ENCODE results near the gene CELF4.
"Not testable (repeated sequence)": the region's sequence is repeated elsewhere in the genome, so short reads cannot be mapped to it uniquely, and the experiment has no call there.

Gene CELF4

GRCh38 chr18:37375181-37375580 is 190.4 kb downstream of the CELF4 start:
- WGBS (ENCODE audit: insufficient coverage, insufficient read length), result no CpG with 5 or more reads among the region's 7 CpGs
- Histone ChIP-seq H3K36me3 (ENCODE audit: control insufficient read depth, insufficient read depth, low read length) (no peaks in the 10 kb centered on the region), H3K4me3 (ENCODE audit: low read length) (no peak overlapping the region), H3K9me3 (ENCODE audit: control insufficient read depth, insufficient read depth, low read length) (no peaks in the 10 kb centered on the region), H3K4me1 (ENCODE audit: control insufficient read depth, insufficient read depth, low read length) (no peaks in the 10 kb centered on the region), H3K27ac (ENCODE audit: low read length) (no peak overlapping the region), H3K27me3 (ENCODE audit: control insufficient read depth, insufficient read depth, low read length) (no peaks in the 10 kb centered on the region)
- DNase-seq (ENCODE audit: low read depth, low spot score), result no peak

- Histone ChIP-seq H3K4me1 (ENCODE audit: control insufficient read depth, insufficient read depth, low read length) (peaks cover 9% of the 10 kb centered on the region; the same call in 1 of the 2 replicates), H3K36me3 (ENCODE audit: control insufficient read depth, insufficient read depth, low read length) (no peaks in the 10 kb centered on the region), H3K9me3 (ENCODE audit: control insufficient read depth, insufficient read depth, low read length) (no peaks in the 10 kb centered on the region), H3K27me3 (ENCODE audit: control insufficient read depth, insufficient read depth, low read length) (peaks cover 20% of the 10 kb centered on the region), H3K27ac (ENCODE audit: low read length) (no peak overlapping the region), H3K4me3 (ENCODE audit: low read length) (no peak overlapping the region)
- no CpG with 5 or more reads among the region's 10 CpGs for WGBS (ENCODE audit: insufficient coverage, insufficient read length)
- no peak for DNase-seq (ENCODE audit: low read depth, low spot score)
Observed at GRCh38 chr18:37368110-37368954, 197.3 kb downstream of the CELF4 start.

GRCh38 chr18:37364237-37364636 is 201.4 kb downstream of the CELF4 start:
- Histone ChIP-seq H3K4me3 (ENCODE audit: low read length) (no peak overlapping the region), H3K9me3 (ENCODE audit: control insufficient read depth, insufficient read depth, low read length) (no peaks in the 10 kb centered on the region), H3K36me3 (ENCODE audit: control insufficient read depth, insufficient read depth, low read length) (no peaks in the 10 kb centered on the region), H3K27ac (ENCODE audit: low read length) (no peak overlapping the region), H3K27me3 (ENCODE audit: control insufficient read depth, insufficient read depth, low read length) (peaks cover 42% of the 10 kb centered on the region), H3K4me1 (ENCODE audit: control insufficient read depth, insufficient read depth, low read length) (peaks cover 17% of the 10 kb centered on the region)
- no CpG with 5 or more reads among the region's 2 CpGs for WGBS (ENCODE audit: insufficient coverage, insufficient read length)
- DNase-seq (ENCODE audit: low read depth, low spot score), result no peak

- no peak overlapping the region for H3K4me3 ChIP-seq (ENCODE audit: low read length)
- no peak overlapping the region for H3K27ac ChIP-seq (ENCODE audit: low read length)
- DNase-seq (ENCODE audit: low read depth, low spot score), result peak; percentile 52
- peaks cover 42% of the 10 kb centered on the region for H3K27me3 ChIP-seq (ENCODE audit: control insufficient read depth, insufficient read depth, low read length)
- no peaks in the 10 kb centered on the region for H3K36me3 ChIP-seq (ENCODE audit: control insufficient read depth, insufficient read depth, low read length)
- no CpG with 5 or more reads among the region's 21 CpGs for WGBS (ENCODE audit: insufficient coverage, insufficient read length)
- H3K4me1 ChIP-seq (ENCODE audit: control insufficient read depth, insufficient read depth, low read length), result peaks cover 8% of the 10 kb centered on the region
- H3K9me3 ChIP-seq (ENCODE audit: control insufficient read depth, insufficient read depth, low read length), result no peaks in the 10 kb centered on the region
Observed at GRCh38 chr18:37362158-37362890, 203.3 kb downstream of the CELF4 start.

GRCh38 chr18:37361335-37362157 is 204.1 kb downstream of the CELF4 start:
- DNase-seq (ENCODE audit: low read depth, low spot score), result no peak
- Histone ChIP-seq H3K27me3 (ENCODE audit: control insufficient read depth, insufficient read depth, low read length) (peaks cover 42% of the 10 kb centered on the region), H3K9me3 (ENCODE audit: control insufficient read depth, insufficient read depth, low read length) (no peaks in the 10 kb centered on the region), H3K4me1 (ENCODE audit: control insufficient read depth, insufficient read depth, low read length) (peaks cover 8% of the 10 kb centered on the region), H3K4me3 (ENCODE audit: low read length) (no peak overlapping the region; the same call in 1 of the 2 replicates), H3K36me3 (ENCODE audit: control insufficient read depth, insufficient read depth, low read length) (no peaks in the 10 kb centered on the region), H3K27ac (ENCODE audit: low read length) (no peak overlapping the region)
- WGBS (ENCODE audit: insufficient coverage, insufficient read length), result no CpG with 5 or more reads among the region's 19 CpGs

- not testable (repeated sequence) for H3K36me3 ChIP-seq (ENCODE audit: control insufficient read depth, insufficient read depth, low read length); H3K4me1 ChIP-seq (ENCODE audit: control insufficient read depth, insufficient read depth, low read length); DNase-seq (ENCODE audit: low read depth, low spot score); H3K4me3 ChIP-seq (ENCODE audit: low read length); H3K27ac ChIP-seq (ENCODE audit: low read length); H3K9me3 ChIP-seq (ENCODE audit: control insufficient read depth, insufficient read depth, low read length)
- peaks cover 19% of the 10 kb centered on the region for H3K27me3 ChIP-seq (ENCODE audit: control insufficient read depth, insufficient read depth, low read length)
- WGBS (ENCODE audit: insufficient coverage, insufficient read length), result no CpG with 5 or more reads among the region's 9 CpGs
Observed at GRCh38 chr18:37358061-37358460, 207.5 kb downstream of the CELF4 start.

- no peaks in the 10 kb centered on the region for H3K9me3 ChIP-seq (ENCODE audit: control insufficient read depth, insufficient read depth, low read length)
- H3K4me3 ChIP-seq (ENCODE audit: low read length), result no peak overlapping the region
- H3K36me3 ChIP-seq (ENCODE audit: control insufficient read depth, insufficient read depth, low read length), result no peaks in the 10 kb centered on the region
- H3K4me1 ChIP-seq (ENCODE audit: control insufficient read depth, insufficient read depth, low read length), result no peaks in the 10 kb centered on the region
- H3K27ac ChIP-seq (ENCODE audit: low read length), result no peak overlapping the region
- WGBS (ENCODE audit: insufficient coverage, insufficient read length), result no CpG with 5 or more reads among the region's 3 CpGs
- DNase-seq (ENCODE audit: low read depth, low spot score), result no peak
- peaks cover 8% of the 10 kb centered on the region; the same call in 1 of the 2 replicates for H3K27me3 ChIP-seq (ENCODE audit: control insufficient read depth, insufficient read depth, low read length)
Observed at GRCh38 chr18:37355772-37356171, 209.8 kb downstream of the CELF4 start.

- DNase-seq (ENCODE audit: low read depth, low spot score), result no peak
- WGBS (ENCODE audit: insufficient coverage, insufficient read length), result no CpG with 5 or more reads among the region's 9 CpGs
- Histone ChIP-seq H3K27ac (ENCODE audit: low read length) (no peak overlapping the region), H3K4me1 (ENCODE audit: control insufficient read depth, insufficient read depth, low read length) (peaks cover 3% of the 10 kb centered on the region; the same call in 1 of the 2 replicates), H3K4me3 (ENCODE audit: low read length) (no peak overlapping the region), H3K27me3 (ENCODE audit: control insufficient read depth, insufficient read depth, low read length) (no peaks in the 10 kb centered on the region), H3K9me3 (ENCODE audit: control insufficient read depth, insufficient read depth, low read length) (no peaks in the 10 kb centered on the region), H3K36me3 (ENCODE audit: control insufficient read depth, insufficient read depth, low read length) (no peaks in the 10 kb centered on the region; the same call in 1 of the 2 replicates)
Observed at GRCh38 chr18:37351110-37351509, 214.5 kb downstream of the CELF4 start.

GRCh38 chr18:37348729-37349128 is 216.9 kb downstream of the CELF4 start:
- no peaks in the 10 kb centered on the region for H3K9me3 ChIP-seq (ENCODE audit: control insufficient read depth, insufficient read depth, low read length)
- WGBS (ENCODE audit: insufficient coverage, insufficient read length), result no CpG with 5 or more reads among the region's 2 CpGs
- H3K27ac ChIP-seq (ENCODE audit: low read length), result no peak overlapping the region
- no peaks in the 10 kb centered on the region; the same call in 1 of the 2 replicates for H3K36me3 ChIP-seq (ENCODE audit: control insufficient read depth, insufficient read depth, low read length)
- H3K27me3 ChIP-seq (ENCODE audit: control insufficient read depth, insufficient read depth, low read length), result no peaks in the 10 kb centered on the region
- H3K4me3 ChIP-seq (ENCODE audit: low read length), result no peak overlapping the region
- DNase-seq (ENCODE audit: low read depth, low spot score), result no peak
- peaks cover 4% of the 10 kb centered on the region; the same call in 1 of the 2 replicates for H3K4me1 ChIP-seq (ENCODE audit: control insufficient read depth, insufficient read depth, low read length)

- Histone ChIP-seq H3K36me3 (ENCODE audit: control insufficient read depth, insufficient read depth, low read length) (no peaks in the 10 kb centered on the region; the same call in 1 of the 2 replicates), H3K9me3 (ENCODE audit: control insufficient read depth, insufficient read depth, low read length) (no peaks in the 10 kb centered on the region), H3K4me3 (ENCODE audit: low read length) (no peak overlapping the region), H3K27me3 (ENCODE audit: control insufficient read depth, insufficient read depth, low read length) (no peaks in the 10 kb centered on the region), H3K27ac (ENCODE audit: low read length) (no peak overlapping the region), H3K4me1 (ENCODE audit: control insufficient read depth, insufficient read depth, low read length) (peaks cover 4% of the 10 kb centered on the region; the same call in 1 of the 2 replicates)
- WGBS (ENCODE audit: insufficient coverage, insufficient read length), result no CpG with 5 or more reads among the region's 3 CpGs
- no peak for DNase-seq (ENCODE audit: low read depth, low spot score)
Observed at GRCh38 chr18:37346048-37346447, 219.6 kb downstream of the CELF4 start.
